NCI-H146 (cell line): ENCODE measurements around the gene EFHD1.
"Not testable (repeated sequence)": the region's sequence is repeated elsewhere in the genome, so short reads cannot be mapped to it uniquely, and the experiment has no call there.

Experiments
- DNase-seq: peaks from one replicate; lab custom pipeline; 2025; lab: John Stamatoyannopoulos, UW

The EFHD1 gene

DNA sequence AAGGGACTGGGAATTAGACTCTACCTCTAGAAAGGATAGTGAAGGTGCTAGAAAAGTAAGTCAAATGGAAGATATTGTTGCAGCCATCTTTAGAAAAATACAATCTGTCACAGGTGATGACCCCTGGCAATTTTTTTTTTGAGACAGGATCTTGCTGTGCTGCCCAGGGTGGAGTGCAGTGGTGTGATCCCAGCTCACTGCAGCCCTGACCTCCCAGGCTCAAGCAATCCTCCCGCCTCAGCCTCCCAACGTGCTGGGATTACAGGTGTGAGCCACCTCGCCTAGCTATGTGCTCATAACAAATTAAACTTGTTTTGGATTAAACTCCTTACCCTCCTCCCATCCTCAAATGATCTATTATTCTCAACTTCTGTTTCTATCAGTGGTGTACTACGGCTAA is 59.9 kb downstream of the EFHD1 start:
- DNase-seq, result no peak

DNA sequence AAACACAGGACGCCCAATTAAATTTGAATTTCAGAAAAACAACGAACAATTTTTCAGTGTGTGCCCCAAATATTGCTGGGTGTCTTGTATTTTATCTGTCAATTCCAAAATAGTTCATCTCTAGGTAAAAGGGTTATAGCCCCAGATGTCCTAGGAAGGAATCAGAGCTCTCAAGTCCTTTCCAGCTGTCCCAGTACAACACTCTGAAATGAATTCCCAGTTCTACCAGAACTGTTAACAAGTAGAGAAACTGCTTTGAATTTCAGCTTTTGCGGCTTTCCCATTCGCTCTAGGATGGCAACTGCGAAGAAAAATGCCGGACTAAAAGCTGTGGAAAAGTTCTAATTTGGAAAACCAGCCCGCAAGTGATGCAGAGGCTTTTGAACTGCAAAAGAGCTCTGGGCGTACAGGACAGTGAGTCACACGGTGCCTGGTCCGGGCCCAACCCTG is 63.2 kb downstream of the EFHD1 start:
- DNase-seq, result no peak

DNA sequence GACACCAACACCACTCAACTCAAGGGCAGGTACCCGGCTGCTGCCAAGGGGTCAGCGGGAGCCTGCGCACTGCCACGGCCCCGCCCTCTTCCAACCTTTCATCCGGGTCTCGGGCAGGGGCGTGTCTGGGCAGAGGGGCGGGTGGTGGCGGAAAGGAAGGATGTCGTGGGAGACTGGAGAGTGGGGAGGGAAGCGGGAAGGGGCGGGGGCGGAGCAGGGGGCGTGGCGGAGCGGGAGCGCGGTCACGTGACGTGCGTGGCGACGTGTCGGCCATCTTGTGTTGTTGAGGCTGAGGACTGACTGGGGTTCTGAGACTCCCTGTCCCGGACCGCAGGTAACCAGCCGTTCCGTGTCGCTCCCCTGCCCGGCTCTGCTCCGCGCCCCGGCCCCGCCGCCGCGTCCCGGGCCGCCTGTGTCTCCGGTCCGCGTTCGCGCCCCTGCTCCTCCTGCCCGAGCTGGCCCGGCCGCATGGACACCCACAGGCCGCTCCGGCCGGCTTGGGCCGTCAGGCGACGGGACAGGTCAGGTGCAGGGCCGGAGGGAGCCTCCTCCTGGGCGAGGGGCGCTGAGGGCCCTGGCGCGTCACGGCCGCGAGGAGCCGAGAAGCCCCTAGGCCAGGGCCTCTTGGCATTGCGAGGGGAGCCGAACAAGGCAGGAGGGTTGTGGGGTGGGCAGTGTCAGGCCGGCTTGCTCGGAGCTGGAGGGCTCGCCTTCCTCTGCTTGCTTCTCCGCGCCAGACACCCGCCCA is 63.8 kb downstream of the EFHD1 start, which contains the start of gene GIGYF2:
Gene GIGYF2 (plus strand): TSS at position 273 of the 748 bp plus-strand sequence. CDS start 37,867 bp downstream, outside the sequence.
- peak; percentile 92 for DNase-seq

DNA sequence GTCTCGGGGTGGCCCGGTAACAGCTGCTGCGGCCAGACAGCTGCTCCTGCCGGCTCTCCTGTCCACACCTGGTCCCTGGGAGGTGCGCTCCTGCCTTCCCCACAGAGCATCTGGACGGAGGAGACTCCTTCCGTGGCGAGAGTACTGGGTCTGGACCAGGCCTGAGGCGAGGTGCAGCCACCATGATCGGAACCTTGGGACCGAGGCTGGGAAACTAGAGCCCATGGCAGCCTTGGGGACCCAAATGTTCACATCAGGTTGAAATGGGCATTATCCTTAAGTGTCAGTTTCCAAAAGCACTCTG is 64.4 kb downstream of the EFHD1 start:
- DNase-seq, result peak; percentile 59

DNA sequence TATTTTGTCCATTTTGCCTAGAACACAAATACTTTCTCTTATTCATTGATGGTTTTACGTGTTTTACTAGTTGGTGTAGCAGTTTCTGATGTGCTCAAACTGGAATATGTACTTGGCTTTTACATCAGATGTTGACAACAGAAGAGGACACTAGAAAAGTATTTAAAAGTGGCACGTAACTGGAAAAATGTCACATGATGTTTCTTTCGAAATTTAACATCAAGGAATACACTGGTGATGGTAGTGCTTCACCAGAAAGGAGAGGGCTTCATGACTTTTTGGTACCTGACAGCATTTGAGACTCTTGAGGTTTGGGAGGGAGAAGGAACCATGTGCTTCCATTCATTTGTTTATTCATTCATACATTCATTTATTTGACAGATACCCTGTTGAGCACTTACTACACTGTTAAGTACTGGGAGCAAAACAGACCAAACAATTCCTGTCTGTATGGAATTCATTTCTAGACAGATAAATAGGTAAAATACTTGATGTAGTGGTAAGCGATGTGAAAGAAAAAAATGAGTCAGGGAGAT is 65.2 kb downstream of the EFHD1 start:
- DNase-seq, result no peak

DNA sequence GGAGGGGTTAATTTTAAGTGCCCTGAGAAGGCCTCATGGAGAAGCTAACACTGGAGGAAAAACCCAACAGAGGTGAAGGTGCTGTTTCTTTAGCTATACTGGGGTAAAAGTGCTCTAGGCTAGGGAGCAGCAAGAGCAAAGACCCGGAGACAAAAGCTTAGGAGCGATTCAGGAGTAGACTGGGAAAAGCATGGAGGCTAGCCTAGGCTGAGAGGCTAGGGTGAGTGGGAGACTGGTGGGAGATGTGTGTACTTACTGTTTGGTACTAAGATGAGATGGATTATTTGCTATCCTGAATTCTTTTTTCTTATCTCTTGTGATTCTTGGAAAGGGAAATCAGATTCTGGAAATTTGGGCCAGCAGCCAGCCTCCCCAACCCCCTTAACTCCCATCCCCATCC is 65.7 kb downstream of the EFHD1 start:
- no peak for DNase-seq

DNA sequence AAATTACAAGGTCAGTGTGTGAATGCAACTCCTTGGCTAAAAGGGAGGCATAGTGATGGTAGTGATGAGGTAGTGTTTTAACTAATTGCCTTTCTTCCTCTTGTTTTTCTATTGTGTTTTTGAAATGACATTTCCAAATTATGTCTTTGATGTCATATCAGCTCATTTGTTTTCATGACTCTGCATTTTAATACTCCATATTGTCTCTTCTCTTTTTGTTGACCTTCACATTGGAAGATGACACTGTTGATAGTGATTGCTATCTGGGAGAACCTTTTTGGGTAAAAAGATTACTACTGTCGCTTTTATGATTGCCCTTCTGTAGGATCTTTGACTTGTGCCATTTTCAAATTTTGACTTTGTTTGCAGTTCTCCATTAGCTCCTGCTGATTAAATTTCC is 66.8 kb downstream of the EFHD1 start:
- no peak for DNase-seq

DNA sequence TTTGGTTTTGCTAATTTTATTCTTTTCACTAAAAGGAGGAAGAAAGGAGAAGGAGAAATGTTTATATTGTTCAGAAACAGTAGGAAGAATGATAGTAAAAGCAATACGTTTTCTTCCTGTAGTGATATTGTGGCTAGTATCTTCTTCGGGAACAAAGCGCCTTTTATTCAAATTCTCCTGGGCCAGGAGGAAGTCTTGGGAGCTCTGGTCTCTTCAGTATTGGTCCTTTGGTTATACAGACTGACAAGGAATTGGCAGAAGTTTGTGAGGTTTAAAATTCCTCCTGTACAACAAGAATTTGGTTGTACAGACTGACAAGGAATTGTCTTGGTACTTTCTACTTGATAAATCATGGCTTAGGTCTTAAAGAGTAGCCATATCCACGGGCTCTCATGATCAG is 73.7 kb downstream of the EFHD1 start:
- no peak for DNase-seq

DNA sequence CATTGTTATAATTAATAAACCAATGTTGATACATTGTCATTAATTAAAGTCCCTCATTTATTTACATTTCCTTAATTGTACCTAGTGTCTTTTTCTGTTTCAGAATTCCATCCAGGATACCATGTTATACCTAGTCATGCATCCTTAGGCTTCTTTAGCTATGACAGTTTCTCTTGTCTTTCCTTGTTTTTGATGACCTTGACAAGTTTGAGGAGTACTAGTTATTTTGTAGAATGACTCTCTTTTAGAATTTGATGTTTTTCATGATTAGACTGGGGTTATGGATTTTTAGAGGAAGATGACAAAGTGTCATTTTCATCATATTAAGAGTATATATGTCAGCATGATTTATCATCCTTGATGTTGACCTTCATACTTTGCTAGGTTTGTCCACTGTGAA is 80.1 kb downstream of the EFHD1 start:
- DNase-seq, result no peak

DNA sequence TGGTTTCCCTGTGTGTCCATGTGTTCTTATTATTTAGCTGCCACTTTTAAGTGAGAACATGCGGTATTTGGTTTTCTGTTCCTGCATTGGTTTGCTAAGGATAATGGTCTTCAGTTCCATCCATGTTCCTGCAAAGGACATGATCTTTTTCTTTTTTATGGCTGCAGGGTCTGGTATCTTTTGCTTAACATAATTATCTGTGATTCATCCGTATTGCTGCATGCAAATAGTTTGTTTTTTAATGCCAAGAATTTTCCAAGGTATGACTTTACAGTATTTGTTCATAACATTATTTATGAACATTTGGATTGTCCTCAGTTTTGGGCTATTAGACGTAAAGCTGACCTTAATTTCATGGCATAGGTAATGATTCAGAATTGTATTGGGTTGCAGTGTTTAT is 81.6 kb downstream of the EFHD1 start:
- no peak for DNase-seq

DNA sequence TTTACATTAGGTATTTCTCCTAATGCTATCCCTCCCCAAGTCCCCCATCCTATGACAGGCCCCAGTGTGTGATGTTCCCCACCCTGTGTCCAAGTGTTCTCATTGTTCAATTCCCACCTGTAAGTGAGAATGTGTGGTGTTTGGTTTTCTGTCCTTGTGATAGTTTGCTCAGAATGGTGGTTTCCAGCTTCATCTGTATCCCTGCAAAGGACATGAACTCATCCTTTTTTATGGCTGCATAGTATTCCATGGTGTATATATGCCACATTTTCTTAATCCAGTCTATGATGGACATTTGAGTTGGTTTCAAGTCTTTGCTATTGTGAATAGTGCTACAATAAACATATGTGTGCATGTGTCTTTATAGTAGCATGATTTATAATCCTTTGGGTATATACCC is 86.7 kb downstream of the EFHD1 start:
- DNase-seq, result not testable (repeated sequence)

DNA sequence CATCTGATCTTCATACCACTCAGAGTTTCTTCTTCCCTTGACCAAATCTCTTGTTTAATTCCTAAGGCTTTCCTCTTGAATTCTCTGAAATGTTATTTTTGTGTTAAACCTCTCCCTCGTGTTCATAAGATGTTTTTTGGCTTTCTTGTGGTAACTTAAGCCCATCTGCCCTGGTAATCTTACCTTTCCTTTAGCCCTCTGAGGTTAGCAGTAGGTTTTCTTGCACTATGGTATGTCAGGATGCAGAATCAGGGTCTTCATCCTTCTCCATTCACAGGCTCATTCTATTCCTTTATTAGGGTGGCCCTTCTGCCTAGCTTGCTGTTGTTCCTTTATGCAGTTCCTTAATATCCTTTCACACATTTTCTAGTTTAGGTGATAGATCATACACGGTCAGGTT is 87.9 kb downstream of the EFHD1 start:
- DNase-seq, result no peak

DNA sequence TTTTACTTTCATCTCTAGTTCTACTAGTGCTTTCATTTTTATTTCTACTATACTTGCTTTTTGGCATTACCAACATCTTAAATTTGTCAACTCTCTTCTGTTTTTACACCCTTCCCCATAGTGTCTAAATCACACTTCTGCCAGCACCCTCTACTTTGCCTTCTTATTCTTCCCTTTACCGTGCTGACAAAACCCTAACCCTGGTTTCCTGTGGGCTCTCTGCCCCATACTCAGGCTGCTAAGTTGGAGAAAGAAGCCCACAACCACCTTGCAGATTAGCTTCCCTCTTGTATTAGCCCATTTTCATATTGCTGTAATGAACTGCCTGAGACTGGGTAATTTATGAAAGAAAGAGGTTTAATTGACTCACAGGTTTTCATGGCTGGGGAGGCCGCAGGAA is 88.5 kb downstream of the EFHD1 start:
- no peak for DNase-seq

DNA sequence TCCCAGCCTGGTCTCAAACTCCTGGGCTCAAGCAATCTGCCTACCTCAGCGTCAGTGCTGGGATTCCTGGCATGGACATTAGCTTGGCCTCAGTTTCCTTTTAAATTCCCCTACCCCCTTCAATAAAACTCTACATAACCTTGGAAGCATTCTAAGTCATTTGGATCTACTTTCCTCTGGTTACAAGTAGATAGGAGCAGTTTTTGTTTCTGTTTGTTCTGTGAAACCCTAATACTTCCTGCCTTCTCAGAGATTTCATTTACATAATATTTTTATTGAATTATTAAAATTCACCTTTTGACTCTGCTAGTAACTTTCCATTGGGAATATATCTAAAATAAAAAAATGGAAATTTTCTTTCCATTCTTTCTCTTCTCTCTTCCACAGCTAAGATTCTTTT is 89.6 kb downstream of the EFHD1 start:
- no peak for DNase-seq

DNA sequence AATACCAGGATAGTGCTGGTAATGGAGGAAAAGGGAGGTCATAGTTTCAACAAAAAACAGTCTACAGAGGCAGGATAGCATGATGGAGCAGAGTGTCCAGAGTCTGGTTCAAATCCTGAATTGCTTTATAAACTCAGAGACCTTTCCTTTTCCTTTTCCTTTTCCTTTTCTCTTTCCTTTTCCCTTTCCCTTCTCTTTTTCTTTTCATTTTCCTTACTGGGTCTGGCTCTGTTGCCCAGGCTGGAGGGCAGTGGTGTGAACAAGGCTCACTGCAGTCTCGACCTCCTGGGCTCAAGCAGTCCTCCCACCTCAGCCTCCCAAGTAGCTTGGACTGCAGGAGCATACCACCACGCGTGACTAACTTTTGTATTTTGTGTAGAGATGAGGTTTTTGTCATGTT is 95.4 kb downstream of the EFHD1 start:
- DNase-seq, result no peak

DNA sequence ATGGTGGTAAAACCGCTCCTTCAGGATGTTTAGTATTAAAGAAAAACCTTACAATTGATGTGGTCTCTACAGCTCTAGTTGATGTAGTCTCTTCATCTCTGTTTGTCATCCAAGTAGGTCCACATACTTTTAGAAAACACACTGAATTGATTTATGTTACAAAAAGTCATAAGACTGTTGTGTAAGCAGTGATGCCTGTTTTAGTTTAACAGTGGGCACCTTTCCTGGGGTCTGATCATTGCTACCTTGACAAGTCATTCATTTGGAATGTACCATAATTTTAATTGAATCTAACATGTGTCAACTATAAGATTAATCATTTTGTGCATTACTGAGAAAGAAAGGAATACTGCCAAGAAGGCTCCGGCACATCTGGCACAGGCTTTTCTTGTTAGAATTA is 98.1 kb downstream of the EFHD1 start:
- no peak for DNase-seq
